Neural progenitor cell (in vitro differentiated cells): ENCODE data around the gene BRIX1. TPM values are rescaled to one million over a fixed set of nuclear protein-coding genes. Genes with fewer than 3 reads are reported as not detected.

ENCODE experiments used
- DNase-seq: peaks from one replicate; pipeline ENCODE4 v3.0.0-alpha.2; 2016; ENCODE audit warnings: low spot score
- H2AFZ ChIP-seq: fragments of 200-600 bp; sonication (generic); replicated peaks from 2 replicates; pipeline ENCODE4 v1.6.1; 2016; ENCODE audit warnings: antibody characterized with exemption
- H3F3A ChIP-seq: fragments of 200-600 bp; sonication (generic); 2 replicates; pipeline ENCODE4 v1.6.1; 2016; ENCODE audit warnings: antibody characterized with exemption, low read depth
- H3K27ac ChIP-seq: fragments of 200-600 bp; sonication (generic); 2 replicates; pipeline ENCODE4 v1.5.1; 2016; ENCODE audit warnings: mild to moderate bottlenecking
- H3K27me3 ChIP-seq: fragments of 200-600 bp; sonication (generic); 2 replicates; pipeline ENCODE4 v1.6.1; 2016; ENCODE audit warnings: mild to moderate bottlenecking, moderate library complexity
- H3K36me3 ChIP-seq: fragments of 200-600 bp; sonication (generic); 2 replicates; pipeline ENCODE4 v1.5.1; 2016
- H3K4me1 ChIP-seq: fragments of 200-600 bp; sonication (generic); 2 replicates; pipeline ENCODE4 v1.6.1; 2016; ENCODE audit warnings: mixed run types
- H3K4me2 ChIP-seq: fragments of 200-600 bp; sonication (generic); 2 replicates; pipeline ENCODE4 v1.6.1; 2016
- H3K4me3 ChIP-seq: fragments of 200-600 bp; sonication (generic); 2 replicates; pipeline ENCODE4 v1.5.1; 2016
- H3K79me2 ChIP-seq: fragments of 200-600 bp; sonication (generic); 2 replicates; pipeline ENCODE4 v1.6.1; 2016; ENCODE audit warnings: low read depth
- H3K9ac ChIP-seq: fragments of 200-600 bp; sonication (generic); 2 replicates; pipeline ENCODE4 v1.6.1; 2016
- H3K9me3 ChIP-seq: fragments of 200-600 bp; sonication (generic); 2 replicates; pipeline ENCODE4 v1.5.1; 2016; ENCODE audit warnings: low read depth
- H4K20me1 ChIP-seq: fragments of 200-600 bp; sonication (generic); 2 replicates; pipeline ENCODE4 v1.6.1; 2016; ENCODE audit warnings: low read depth
- H3K27ac Mint-ChIP-seq: 3 replicates; pipeline ENCODE4 v1.8.0; 2021; ENCODE audit warnings: mixed read lengths
- H3K27me3 Mint-ChIP-seq: 2 replicates; pipeline ENCODE4 v1.8.0; 2022; ENCODE audit warnings: low read depth, mild to moderate bottlenecking, inconsistent platforms, moderate library complexity, mixed read lengths; ENCODE audit not compliant: insufficient read depth
- H3K36me3 Mint-ChIP-seq: 3 replicates; pipeline ENCODE4 v1.8.0; 2021; ENCODE audit warnings: mixed read lengths
- H3K4me1 Mint-ChIP-seq: 3 replicates; pipeline ENCODE4 v1.8.0; 2021; ENCODE audit warnings: mixed read lengths
- H3K4me3 Mint-ChIP-seq: 3 replicates; pipeline ENCODE4 v1.8.0; 2021; ENCODE audit warnings: mild to moderate bottlenecking, moderate library complexity, mixed read lengths
- H3K9me3 Mint-ChIP-seq: 3 replicates; pipeline ENCODE4 v1.8.0; 2020; ENCODE audit warnings: mixed read lengths
- CTCF ChIP-seq: fragments of 200-600 bp; sonication (generic); IDR thresholded peaks from 2 replicates; pipeline ENCODE4 v1.5.1; 2017; ENCODE audit warnings: antibody characterized with exemption, mild to moderate bottlenecking
- EZH2 ChIP-seq: fragments of 200-600 bp; sonication (generic); IDR thresholded peaks from 2 replicates; pipeline ENCODE4 v1.6.1; 2017; ENCODE audit warnings: antibody characterized with exemption, mild to moderate bottlenecking, moderate library complexity
- EZH2phosphoT487 ChIP-seq: fragments of 200-600 bp; sonication (generic); IDR thresholded peaks from 2 replicates; pipeline ENCODE4 v1.6.1; 2017; ENCODE audit warnings: antibody characterized with exemption
- total RNA-seq: library from RNA; depleted of rRNA; stranded (reverse); fragments of >200 nt; gene quantifications from 2 replicates; pipeline ENCODE4 v1.2.3, GENCODE V29; 2015; ENCODE audit warnings: low replicate concordance

The BRIX1 gene
- total RNA-seq, 1 donor from 2014 or later: 61.2 TPM

GRCh38 chr5:34957857-34958690 lies 42.6 kb downstream of the BRIX1 start:
- Mint-ChIP-seq H3K27ac (no peak overlapping the region), H3K36me3 (peaks cover 12% of the 10 kb centered on the region), H3K9me3 (no peaks in the 10 kb centered on the region), H3K27me3 (no peaks in the 10 kb centered on the region), H3K4me3 (no peak overlapping the region), H3K4me1 (no peaks in the 10 kb centered on the region)
- no peaks in the 10 kb centered on the region for H3K79me2 ChIP-seq
- H3K4me3 ChIP-seq: no peak overlapping the region
- no peaks in the 10 kb centered on the region for H3K27me3 ChIP-seq
- H3F3A ChIP-seq: no peaks in the 10 kb centered on the region
- H2AFZ ChIP-seq: no peak overlapping the region
- no peak overlapping the region for H3K27ac ChIP-seq
- TF ChIP-seq EZH2phosphoT487 (no peak), CTCF (peak; percentile 69), EZH2 (no peak)
- H3K4me2 ChIP-seq: no peak overlapping the region
- no peaks in the 10 kb centered on the region for H3K4me1 ChIP-seq
- H3K9ac ChIP-seq: no peak overlapping the region
- DNase-seq: peak; percentile 46
- H4K20me1 ChIP-seq: no peaks in the 10 kb centered on the region
- H3K36me3 ChIP-seq: peaks cover 6% of the 10 kb centered on the region
- no peaks in the 10 kb centered on the region for H3K9me3 ChIP-seq

GRCh38 chr5:34959323-34959722 lies 43.8 kb downstream of the BRIX1 start:
- no peaks in the 10 kb centered on the region for H3K9me3 ChIP-seq
- no peak overlapping the region for H3K4me2 ChIP-seq
- H4K20me1 ChIP-seq: no peaks in the 10 kb centered on the region
- no peak overlapping the region for H3K27ac ChIP-seq
- H3K36me3 ChIP-seq: no peaks in the 10 kb centered on the region
- no peaks in the 10 kb centered on the region for H3K9me3 Mint-ChIP-seq
- no peaks in the 10 kb centered on the region for H3K4me1 Mint-ChIP-seq
- no peaks in the 10 kb centered on the region for H3K79me2 ChIP-seq
- H3K4me3 Mint-ChIP-seq: no peak overlapping the region
- no peak for DNase-seq
- H2AFZ ChIP-seq: no peak overlapping the region
- no peak overlapping the region for H3K4me3 ChIP-seq
- H3K9ac ChIP-seq: no peak overlapping the region
- no peaks in the 10 kb centered on the region for H3K4me1 ChIP-seq
- no peaks in the 10 kb centered on the region for H3K27me3 ChIP-seq
- no peaks in the 10 kb centered on the region for H3K27me3 Mint-ChIP-seq
- TF ChIP-seq EZH2phosphoT487: no peak
- TF ChIP-seq EZH2: no peak
- H3K27ac Mint-ChIP-seq: no peak overlapping the region
- peaks cover 10% of the 10 kb centered on the region for H3K36me3 Mint-ChIP-seq
- H3F3A ChIP-seq: no peaks in the 10 kb centered on the region

GRCh38 chr5:34967540-34967939 lies 52.0 kb downstream of the BRIX1 start:
- peaks cover 5% of the 10 kb centered on the region for H3K36me3 Mint-ChIP-seq
- no peak for TF ChIP-seq EZH2
- no peak for TF ChIP-seq EZH2phosphoT487
- TF ChIP-seq CTCF: no peak
- no peak overlapping the region for H3K27ac Mint-ChIP-seq
- Histone ChIP-seq H3F3A (no peaks in the 10 kb centered on the region), H3K79me2 (no peaks in the 10 kb centered on the region), H3K9ac (no peak overlapping the region), H3K4me2 (no peak overlapping the region), H3K4me1 (no peaks in the 10 kb centered on the region), H4K20me1 (no peaks in the 10 kb centered on the region), H3K27me3 (no peaks in the 10 kb centered on the region), H2AFZ (no peak overlapping the region), H3K9me3 (peaks cover 5% of the 10 kb centered on the region), H3K27ac (no peak overlapping the region), H3K4me3 (no peak overlapping the region), H3K36me3 (no peaks in the 10 kb centered on the region)
- H3K4me3 Mint-ChIP-seq: no peak overlapping the region
- peaks cover 11% of the 10 kb centered on the region for H3K9me3 Mint-ChIP-seq
- DNase-seq: no peak
- no peaks in the 10 kb centered on the region for H3K4me1 Mint-ChIP-seq
- H3K27me3 Mint-ChIP-seq: no peaks in the 10 kb centered on the region

GRCh38 chr5:34968258-34968657 lies 52.7 kb downstream of the BRIX1 start:
- no peak for TF ChIP-seq EZH2
- TF ChIP-seq EZH2phosphoT487: no peak
- no peak for TF ChIP-seq CTCF
- H3K9me3 ChIP-seq: peaks cover 5% of the 10 kb centered on the region
- Mint-ChIP-seq H3K36me3 (peaks cover 5% of the 10 kb centered on the region), H3K27ac (no peak overlapping the region), H3K27me3 (no peaks in the 10 kb centered on the region), H3K4me3 (no peak overlapping the region), H3K4me1 (no peaks in the 10 kb centered on the region), H3K9me3 (peaks cover 11% of the 10 kb centered on the region)
- no peaks in the 10 kb centered on the region for H3K36me3 ChIP-seq
- H4K20me1 ChIP-seq: no peaks in the 10 kb centered on the region
- no peak overlapping the region for H3K9ac ChIP-seq
- no peak overlapping the region for H2AFZ ChIP-seq
- no peak overlapping the region for H3K4me3 ChIP-seq
- no peaks in the 10 kb centered on the region for H3F3A ChIP-seq
- no peaks in the 10 kb centered on the region for H3K27me3 ChIP-seq
- H3K4me2 ChIP-seq: no peak overlapping the region
- H3K4me1 ChIP-seq: no peaks in the 10 kb centered on the region
- no peaks in the 10 kb centered on the region for H3K79me2 ChIP-seq
- no peak overlapping the region for H3K27ac ChIP-seq
- no peak for DNase-seq
